ENCODE data around the gene DAG1. TPM values are rescaled to one million over a fixed set of nuclear protein-coding genes. Genes with fewer than 3 reads are reported as not detected.

The DAG1 gene
- total RNA-seq, 1 experiment from 2014 or later, result 93.0 TPM

DNA sequence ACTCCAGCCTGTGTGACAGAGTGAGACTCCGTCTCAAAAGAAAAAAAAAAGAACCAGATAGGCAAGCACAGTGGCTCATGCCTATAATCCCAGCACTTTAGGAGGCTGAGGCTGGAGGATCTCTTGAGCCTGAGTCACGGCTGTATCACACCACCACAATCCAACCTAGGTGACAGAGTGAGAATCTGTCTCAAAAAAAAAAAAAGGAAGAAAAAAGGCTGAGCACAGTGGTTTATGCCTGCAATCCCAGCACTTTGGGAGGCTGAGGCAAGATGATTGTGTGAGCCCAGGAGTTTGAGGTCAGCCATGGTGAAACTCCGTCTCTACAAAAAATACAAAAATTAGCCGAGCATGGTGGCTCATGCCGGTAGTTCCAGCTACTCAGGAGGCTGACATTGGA is 35.3 kb upstream of the DAG1 start:
- Histone ChIP-seq H2BK15ac (ENCODE audit: low read depth, low read length) (no peak overlapping the region), H3K56ac (ENCODE audit: insufficient read length, low read depth, low read length) (no peak overlapping the region), H2BK20ac (ENCODE audit: low read depth, low read length, poor library complexity, severe bottlenecking) (no peak overlapping the region), H3K79me2 (ENCODE audit: insufficient read depth, low read length) (no peaks in the 10 kb centered on the region), H2AK5ac (ENCODE audit: insufficient read length, low read length) (no peak overlapping the region), H4K8ac (replicated peaks; ENCODE audit: insufficient read length, low read depth, low read length) (no peak overlapping the region), H3K14ac (ENCODE audit: insufficient read depth, low read length) (no peak overlapping the region), H3K79me1 (ENCODE audit: insufficient read depth, low read depth, low read length, poor library complexity, severe bottlenecking) (no peaks in the 10 kb centered on the region), H2AFZ (ENCODE audit: low read length) (no peak overlapping the region), H3K18ac (ENCODE audit: insufficient read length, low read depth, low read length) (no peak overlapping the region), H3T11ph (ENCODE audit: low read length) (no peak overlapping the region), H3K23me2 (ENCODE audit: insufficient read length, low read depth, low read length, poor library complexity, severe bottlenecking) (no peaks in the 10 kb centered on the region), H2BK12ac (ENCODE audit: insufficient read length, low read depth, low read length) (no peak overlapping the region), H3K23ac (ENCODE audit: insufficient read length, low read depth, low read length) (no peak overlapping the region), H2BK120ac (ENCODE audit: low read depth, low read length, poor library complexity, severe bottlenecking) (no peak overlapping the region), H3K27ac (ENCODE audit: insufficient read length, low read depth, low read length) (no peak overlapping the region), H3K4me2 (ENCODE audit: insufficient read depth, insufficient read length, low read length) (no peak overlapping the region), H3K4ac (ENCODE audit: low read depth, low read length) (no peak overlapping the region), H4K5ac (ENCODE audit: insufficient read length, low read depth, low read length) (no peak overlapping the region), H4K91ac (ENCODE audit: insufficient read length, low read depth, low read length) (no peak overlapping the region), H3K4me1 (ENCODE audit: insufficient read depth, low read length) (no peaks in the 10 kb centered on the region), H2BK5ac (ENCODE audit: insufficient read length, low read length) (no peak overlapping the region), H3K27me3 (ENCODE audit: insufficient read depth, low read length) (no peaks in the 10 kb centered on the region), H3K9ac (ENCODE audit: extremely low read depth, insufficient read length, low read length) (no peak overlapping the region), H4K20me1 (ENCODE audit: control insufficient read depth, insufficient read depth, insufficient read length) (no peaks in the 10 kb centered on the region), H3K9me3 (ENCODE audit: control insufficient read depth, low read depth, low read length) (no peaks in the 10 kb centered on the region)
- Mint-ChIP-seq H3K36me3 (ENCODE audit: insufficient read depth in 1 of 3, low read depth in 3 of 3) (no peaks in the 10 kb centered on the region), H3K9me3 (no peaks in the 10 kb centered on the region), H3K4me1 (no peaks in the 10 kb centered on the region), H3K27ac (no peak overlapping the region; a peak in 1 of 7 replicates), H3K27me3 (ENCODE audit: low read depth) (no peaks in the 10 kb centered on the region; the same call in 1 of the 2 replicates), H3K4me3 (no peak overlapping the region)
- DNase-seq, result no peak
- no peak for TF ChIP-seq CTCF (conservative IDR thresholded peaks at IDR 0.05)
- WGBS (ENCODE audit: extremely low coverage, insufficient read length, low lambda C conversion rate), result no CpG with 5 or more reads among the region's 5 CpGs

Measured in H9 (cell line).